Loucy (cell line): Measurements from ENCODE around the gene ZP4.

ENCODE experiments used
- CTCF ChIP-seq: fragments of 200-600 bp; sonication (generic); conservative IDR thresholded peaks from 2 replicates; pipeline ENCODE4 v1.5.1; 2014; ENCODE audit warnings: mild to moderate bottlenecking, antibody characterized with exemption, low read length
- EZH2phosphoT487 ChIP-seq: fragments of 200-600 bp; IDR thresholded peaks from 2 replicates; pipeline ENCODE4 v1.6.1; 2018; ENCODE audit warnings: antibody characterized with exemption, mild to moderate bottlenecking, moderate library complexity, borderline replicate concordance

- TF ChIP-seq CTCF: peak; percentile 66
- TF ChIP-seq EZH2phosphoT487: no peak
Measured at GRCh38 chr1:237851210-237851845, 39.4 kb downstream of the ZP4 start.
